GM21515 (cell line): ENCODE results near the gene TSGA10IP.
"Not testable (repeated sequence)": the region's sequence is repeated elsewhere in the genome, so short reads cannot be mapped to it uniquely, and the experiment has no call there.

Experiments used
- ATAC-seq: cut with Tn5 transposase; IDR thresholded peaks from one replicate; pipeline ENCODE4 v1.9.1; 2021; ENCODE audit not compliant: unreplicated experiment

The TSGA10IP gene

DNA sequence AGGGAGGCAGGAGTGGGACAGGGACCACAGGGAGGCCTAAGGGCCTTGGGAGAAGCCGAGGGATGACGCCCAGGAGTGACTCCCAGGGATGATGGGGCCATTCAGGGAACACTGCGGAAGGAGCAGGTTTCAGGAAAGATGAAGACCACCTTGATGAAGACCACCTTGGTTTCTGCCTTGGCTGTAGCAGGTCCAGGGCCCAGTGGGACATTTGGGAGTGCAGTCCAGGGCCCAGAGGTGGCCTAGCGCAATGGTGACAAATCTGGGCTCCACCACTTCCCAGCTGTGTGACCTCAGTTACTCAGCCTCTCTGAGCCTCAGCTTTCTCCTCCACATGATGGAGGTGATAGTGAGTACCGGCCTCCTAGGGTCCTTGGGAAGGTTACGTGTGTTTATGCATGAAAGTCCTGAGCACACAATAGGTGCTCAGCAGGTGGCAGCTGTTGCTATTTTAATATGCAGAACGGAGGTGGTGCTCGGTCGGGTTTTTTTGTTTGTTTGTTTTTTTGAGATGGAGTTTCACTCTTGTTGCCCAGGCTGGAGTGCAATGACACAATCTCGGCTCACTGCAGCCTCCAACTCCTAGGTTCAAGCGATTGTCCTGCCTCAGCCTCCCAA lies 770 bp downstream of the TSGA10IP start:
- no peak for ATAC-seq

DNA sequence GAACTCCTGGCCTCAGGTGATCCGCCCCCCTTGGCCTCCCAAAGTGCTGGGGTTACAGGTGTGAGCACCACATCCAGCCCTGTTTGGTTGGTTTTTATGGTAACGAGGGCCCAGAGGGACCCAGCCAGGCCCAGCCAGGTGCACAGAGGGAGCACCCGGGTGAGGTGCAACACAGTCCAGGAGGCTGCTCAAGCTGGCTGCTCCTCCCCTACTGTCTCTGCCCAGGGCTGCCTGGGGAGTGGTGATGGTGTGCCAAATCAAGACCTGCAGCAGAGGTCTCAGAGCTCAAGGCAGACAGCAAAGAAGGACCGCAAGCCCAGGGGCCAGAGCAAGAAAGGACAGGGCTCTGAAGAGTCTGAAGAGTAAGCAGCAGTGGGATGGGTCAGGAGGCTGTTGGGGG lies 1.4 kb downstream of the TSGA10IP start:
- no peak for ATAC-seq

DNA sequence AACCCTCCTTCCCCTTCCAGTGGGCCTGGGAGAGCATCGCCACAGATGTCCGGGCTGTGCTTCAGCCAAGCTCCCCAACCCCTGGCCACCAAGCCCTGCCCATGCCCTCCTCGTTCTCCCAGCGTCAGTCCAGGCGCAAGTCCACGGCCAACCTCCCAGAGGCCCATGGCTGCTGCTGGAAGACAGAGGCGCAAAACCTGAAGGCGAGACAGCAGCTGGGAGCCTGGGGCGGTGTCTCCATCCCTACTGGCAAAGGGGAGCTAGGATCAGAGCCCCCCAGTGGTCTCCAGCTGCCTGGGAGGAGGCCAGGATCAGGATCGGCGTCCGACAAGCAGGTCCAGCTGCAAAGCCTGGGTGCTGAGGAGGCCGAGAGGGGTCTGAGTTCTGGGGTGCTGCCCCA lies 1.9 kb downstream of the TSGA10IP start:
- ATAC-seq, result no peak

DNA sequence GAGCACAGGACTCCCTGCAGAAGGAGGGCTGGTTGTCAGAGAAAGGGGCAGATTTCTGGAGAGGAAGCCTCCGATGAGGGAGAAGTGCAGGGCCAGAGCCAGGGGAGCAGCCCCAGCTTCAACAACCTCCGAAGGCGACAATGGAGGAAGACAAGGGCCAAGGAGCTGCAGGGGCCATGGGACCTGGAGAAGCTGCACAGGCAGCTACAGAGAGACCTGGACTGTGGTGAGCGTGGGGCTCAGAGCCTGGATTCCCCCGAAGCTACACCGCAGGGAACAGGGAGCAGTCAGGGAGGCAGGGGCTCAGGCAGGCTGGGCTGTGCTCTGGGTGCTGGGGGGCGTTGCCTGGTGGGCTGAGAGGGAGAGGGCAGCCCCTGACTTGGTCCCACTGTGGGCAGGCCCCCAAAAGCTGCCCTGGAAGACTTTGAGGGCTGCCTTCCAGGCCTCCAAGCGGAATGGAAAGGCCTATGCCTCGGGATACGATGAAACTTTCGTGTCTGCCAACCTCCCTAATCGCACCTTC lies 2.4 kb downstream of the TSGA10IP start:
- ATAC-seq, result no peak

DNA sequence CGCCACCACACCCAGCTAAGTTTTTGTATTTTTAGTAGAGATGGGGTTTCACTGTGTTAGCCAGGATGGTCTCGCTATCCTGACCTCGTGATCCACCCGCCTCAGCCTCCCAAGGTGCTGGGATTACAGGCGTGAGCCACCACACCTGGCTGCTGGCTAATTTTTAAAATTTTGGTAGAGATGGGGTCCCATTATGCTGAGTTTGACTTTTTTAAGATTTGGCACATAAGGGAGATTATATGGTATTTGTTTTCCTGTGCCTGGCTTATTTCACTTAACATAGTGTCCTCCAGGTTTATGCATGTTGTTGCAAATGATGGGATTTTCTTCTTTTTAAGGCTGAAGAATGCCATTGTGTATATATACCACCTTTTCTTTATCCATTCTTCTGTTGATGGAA lies 5.4 kb downstream of the TSGA10IP start:
- not testable (repeated sequence) for ATAC-seq

DNA sequence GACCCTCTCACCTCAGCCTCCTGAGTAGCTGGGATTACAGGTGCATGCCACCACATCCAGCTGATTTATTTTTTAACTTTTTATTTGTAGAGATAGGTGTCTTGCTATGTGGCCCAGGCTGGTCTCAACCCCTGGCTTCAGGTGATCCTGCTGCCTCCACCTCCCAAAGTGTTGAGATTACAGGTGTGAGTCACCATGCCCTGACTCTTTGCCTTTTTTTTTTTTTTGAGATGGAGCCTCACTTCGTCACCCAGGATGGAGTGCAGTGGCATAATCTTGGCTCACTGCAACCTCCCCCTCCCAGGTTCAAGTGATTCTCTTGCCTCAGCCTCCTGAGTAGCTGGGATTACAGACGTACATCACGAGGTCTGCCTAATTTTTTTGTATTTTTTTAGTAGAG lies 6.4 kb downstream of the TSGA10IP start:
- ATAC-seq, result not testable (repeated sequence)

DNA sequence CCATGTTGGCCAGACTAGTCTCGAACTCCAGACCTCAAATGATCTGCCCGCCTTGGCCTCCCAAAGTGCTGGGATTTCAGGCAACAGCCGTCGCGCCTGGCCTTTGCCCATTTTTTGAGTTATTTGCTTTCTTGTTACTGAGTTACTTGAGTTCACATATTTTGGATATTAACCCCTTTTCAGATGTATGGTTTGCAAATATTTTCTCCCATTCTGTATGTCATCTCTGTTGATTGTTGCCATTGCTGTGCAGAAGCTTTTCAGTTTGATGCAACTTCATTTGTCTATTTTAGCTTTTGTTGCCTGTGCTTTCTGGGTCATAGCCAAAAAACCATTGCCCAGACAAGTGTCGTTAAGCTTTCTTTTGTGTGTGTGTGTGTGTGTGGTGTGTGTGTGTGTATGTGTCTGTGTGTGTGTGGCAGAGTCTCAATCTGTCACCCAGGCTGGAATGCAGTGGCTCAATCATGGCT lies 6.8 kb downstream of the TSGA10IP start:
- no peak for ATAC-seq

DNA sequence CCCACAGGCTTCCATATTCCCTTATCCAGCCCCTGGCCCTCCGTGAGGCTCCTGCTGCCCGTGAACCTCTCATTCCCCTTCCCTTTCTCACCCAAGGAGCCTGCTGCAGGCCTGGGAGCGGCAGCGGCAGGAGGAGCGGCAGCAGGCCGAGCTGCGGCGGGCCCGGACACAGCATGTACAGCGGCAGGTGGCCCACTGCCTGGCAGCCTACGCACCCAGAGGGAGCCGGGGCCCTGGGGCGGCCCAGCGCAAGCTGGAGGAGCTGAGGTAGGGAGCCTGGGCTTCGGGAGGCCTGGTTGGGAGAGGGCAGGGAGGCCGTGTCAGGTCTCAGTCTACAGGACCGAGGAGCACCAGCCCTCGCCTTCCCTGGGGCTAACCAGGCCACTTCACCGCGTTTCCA lies 8.2 kb downstream of the TSGA10IP start:
- ATAC-seq, result no peak

DNA sequence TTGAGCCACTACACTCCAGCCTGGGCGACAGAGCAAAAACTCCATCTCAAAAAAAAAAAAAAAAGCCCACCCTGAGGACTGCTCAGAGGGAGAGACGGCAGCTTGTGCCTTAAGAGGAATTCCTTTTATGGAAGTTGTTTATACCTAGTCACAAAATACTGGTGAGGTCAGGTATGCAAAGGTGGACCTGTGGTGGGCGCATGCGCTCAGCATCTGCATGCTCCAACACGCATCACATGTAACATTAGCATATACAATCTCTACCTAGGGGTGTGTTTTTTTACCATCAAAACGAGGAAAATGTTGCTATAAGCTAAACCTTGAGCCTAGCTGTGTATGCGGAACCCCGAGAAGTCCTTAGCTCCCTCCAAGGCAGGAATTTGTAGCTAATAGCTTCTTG lies 9.5 kb downstream of the TSGA10IP start:
- no peak for ATAC-seq

DNA sequence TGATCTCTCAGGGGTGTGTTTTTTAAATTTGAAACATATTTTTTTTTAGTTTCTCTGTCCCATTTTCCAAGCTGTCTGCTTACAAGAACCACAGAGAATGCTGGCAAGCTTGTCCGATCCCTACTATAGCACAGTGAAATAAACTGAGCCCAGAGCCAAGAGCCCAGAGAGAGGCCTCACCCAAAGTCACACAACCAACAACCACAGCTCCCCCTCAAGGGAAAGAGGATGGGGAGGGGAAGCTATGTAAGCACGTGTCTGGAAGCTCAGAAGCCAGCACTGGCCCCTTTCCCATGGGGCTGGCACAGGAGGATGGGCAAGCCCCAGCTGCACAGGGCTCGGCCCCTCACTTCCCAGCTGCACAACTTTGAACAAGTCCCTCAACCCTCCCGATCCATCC lies 13.0 kb downstream of the TSGA10IP start:
- ATAC-seq, result no peak

DNA sequence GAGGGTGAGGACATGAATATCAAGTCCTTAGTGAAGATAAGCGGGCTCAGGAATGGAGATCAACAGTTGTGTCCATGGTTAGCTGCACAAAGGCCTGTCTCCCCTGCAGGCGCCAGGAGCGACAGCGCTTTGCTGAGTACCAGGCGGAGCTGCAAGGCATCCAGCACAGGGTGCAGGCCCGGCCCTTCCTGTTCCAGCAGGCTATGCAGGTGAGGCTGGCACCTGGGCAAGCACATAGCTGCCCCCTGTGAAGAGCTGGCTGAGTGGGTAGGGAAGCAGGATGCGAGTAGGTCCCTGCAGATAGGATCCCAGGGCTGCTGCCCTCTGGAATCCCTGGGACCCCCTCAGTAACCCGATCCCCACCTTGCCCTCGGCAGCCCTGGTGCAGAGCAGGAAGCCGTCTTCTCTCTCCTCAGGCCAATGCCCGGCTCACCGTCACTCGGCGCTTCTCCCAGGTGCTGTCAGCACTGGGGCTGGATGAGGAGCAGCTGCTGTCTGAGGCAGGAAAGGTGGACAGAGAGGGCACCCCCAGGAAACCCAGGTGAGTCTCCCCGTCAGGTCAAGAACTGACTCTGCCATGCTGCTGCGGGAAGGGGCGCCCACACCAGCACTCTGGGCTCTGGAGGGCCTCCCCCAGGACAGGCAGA lies 13.6 kb downstream of the TSGA10IP start:
- no peak for ATAC-seq

DNA sequence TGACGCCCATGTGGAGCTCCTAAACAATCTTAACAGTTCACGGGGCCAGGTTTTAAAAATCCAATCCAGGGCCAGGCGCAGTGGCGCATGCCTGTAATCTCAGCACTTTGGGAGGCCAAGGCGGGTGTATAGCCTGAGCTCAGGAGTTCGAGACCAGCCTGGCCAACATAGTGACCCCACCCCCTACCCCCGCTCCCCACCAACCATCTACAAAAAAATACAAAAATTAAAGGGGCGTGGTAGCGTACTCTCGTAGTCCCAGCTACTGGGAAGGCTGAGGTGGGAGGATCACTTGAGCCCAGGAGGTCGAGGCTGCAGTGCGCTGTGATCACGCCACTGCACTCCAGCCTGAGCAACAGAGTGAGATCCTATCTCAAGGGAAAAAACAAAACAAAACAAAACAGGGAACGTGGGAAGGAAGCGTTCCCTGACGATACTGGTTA lies 15.6 kb downstream of the TSGA10IP start:
- no peak for ATAC-seq

DNA sequence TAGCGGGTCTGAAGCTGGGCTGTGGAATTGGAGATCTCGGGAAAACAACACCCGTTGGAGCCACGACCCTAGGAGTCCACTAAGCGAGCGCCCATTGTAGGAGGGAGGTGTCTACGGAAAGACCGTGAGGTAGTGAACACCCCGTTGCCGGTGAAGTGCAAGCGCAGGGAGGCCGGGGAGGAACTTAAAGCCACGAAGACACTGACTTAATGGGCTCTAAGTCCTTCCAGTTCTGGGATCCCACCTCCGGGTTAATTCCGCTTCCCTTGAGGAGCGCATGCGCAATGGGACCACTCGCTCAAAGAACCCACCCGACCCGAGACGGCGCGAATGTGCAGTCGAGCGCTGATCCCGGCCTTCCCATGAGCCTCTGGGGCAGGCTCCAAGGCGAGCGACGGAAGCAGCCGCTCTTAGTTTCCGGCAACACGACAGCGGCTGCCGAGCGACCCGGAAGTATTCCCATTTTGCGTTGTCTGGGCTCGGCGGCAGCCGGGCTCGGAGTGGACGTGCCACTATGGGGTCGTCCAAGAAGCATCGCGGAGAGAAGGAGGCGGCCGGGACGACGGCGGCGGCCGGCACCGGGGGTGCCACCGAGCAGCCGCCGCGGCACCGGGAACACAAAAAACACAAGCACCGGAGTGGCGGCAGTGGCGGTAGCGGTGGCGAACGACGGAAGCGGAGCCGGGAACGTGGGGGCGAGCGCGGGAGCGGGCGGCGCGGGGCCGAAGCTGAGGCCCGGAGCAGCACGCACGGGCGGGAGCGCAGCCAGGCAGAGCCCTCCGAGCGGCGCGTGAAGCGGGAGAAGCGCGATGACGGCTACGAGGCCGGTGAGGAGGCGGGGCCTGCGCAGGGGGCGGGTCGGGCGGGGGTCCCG lies 16.2 kb downstream of the TSGA10IP start, which contains the start of gene SART1:
Gene SART1 (plus strand): TSS at position 468 of the 874 bp plus-strand sequence. CDS start 47 bp downstream, at position 515.
- ATAC-seq, result peak; percentile 73

DNA sequence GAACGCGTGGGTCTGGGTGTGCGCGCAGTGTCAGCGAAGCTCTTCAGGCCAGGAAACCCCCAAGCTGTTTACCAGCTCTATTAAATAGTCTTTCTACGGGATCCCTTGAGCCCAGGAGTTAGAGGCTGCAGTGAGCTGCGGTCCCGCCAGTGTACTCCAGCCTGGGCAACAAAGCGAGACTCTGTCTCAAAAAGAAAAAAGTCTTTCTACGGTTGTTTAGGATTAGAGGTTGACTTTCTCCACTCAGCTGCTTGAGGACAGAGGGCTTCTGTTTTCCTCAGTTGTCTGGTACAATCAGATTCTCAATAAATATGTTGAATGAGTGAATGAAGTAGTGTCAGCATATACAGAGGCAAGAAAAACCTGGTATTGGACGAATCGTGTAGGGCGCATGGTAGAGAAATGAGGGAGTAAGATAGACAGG lies 16.9 kb downstream of the TSGA10IP start:
- no peak for ATAC-seq

DNA sequence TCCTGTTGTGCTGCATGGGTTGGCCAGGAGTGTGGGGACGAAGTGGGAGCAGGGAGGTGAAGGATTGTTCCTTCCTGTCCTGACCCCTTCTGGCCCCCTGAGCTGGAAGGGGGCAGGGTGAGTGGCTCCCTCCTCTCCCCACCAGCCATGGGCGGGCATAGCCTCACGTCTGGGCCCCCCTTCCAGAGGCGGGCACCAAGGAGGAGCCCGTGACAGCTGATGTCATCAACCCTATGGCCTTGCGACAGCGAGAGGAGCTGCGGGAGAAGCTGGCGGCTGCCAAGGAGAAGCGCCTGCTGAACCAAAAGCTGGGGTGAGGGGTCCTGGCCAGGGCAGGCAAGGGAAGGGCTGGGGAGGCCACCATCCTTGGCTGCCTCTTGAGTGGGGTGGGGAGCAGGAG lies 19.6 kb downstream of the TSGA10IP start:
- ATAC-seq, result no peak

DNA sequence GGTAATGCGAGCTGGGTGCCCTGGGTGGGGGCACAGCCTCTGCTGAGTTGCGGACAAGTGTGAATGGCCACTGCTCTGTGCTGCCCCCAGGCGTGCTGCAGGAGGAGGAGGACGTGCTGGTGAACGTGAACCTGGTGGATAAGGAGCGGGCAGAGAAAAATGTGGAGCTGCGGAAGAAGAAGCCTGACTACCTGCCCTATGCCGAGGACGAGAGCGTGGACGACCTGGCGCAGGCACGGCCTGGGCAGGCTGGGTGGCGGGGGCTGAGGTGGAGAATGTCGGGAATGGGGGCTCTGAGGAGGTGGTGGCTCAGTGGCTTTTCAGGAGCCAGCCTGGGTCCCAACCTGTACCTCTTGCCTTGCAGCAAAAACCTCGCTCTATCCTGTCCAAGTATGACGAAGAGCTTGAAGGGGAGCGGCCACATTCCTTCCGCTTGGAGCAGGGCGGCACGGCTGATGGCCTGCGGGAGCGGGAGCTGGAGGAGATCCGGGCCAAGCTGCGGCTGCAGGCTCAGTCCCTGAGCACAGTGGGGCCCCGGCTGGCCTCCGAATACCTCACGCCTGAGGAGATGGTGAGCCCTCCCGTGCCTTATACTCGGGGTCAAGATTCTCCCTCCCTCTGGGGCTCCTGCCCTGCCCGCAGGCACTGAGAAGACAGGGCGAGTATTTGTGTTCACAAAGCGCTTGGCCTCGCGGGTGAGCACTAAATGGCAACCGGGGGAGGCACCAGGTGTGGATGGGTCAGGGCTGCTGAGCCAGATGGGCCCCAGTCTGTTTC lies 20.9 kb downstream of the TSGA10IP start:
- no peak for ATAC-seq

DNA sequence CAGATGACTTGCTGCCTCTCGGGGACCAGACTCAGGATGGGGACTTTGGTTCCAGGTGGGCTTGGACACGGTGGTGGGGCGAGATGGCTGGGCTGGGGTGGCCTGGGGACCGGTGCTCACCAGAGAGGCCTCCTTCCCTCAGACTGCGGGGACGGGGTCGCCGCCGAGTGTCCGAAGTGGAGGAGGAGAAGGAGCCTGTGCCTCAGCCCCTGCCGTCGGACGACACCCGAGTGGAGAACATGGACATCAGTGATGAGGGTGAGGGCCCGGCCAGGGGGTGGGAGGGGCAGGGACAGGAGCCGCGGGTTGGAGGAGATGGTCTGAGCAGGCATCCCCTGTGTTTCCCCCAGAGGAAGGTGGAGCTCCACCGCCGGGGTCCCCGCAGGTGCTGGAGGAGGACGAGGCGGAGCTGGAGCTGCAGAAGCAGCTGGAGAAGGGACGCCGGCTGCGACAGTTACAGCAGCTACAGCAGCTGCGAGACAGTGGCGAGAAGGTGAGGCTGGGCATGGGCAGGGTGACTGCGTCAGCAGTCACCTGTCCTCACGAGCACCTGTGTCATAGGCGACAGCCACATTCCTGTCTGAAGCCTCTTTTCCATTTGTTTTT lies 22.2 kb downstream of the TSGA10IP start:
- no peak for ATAC-seq

DNA sequence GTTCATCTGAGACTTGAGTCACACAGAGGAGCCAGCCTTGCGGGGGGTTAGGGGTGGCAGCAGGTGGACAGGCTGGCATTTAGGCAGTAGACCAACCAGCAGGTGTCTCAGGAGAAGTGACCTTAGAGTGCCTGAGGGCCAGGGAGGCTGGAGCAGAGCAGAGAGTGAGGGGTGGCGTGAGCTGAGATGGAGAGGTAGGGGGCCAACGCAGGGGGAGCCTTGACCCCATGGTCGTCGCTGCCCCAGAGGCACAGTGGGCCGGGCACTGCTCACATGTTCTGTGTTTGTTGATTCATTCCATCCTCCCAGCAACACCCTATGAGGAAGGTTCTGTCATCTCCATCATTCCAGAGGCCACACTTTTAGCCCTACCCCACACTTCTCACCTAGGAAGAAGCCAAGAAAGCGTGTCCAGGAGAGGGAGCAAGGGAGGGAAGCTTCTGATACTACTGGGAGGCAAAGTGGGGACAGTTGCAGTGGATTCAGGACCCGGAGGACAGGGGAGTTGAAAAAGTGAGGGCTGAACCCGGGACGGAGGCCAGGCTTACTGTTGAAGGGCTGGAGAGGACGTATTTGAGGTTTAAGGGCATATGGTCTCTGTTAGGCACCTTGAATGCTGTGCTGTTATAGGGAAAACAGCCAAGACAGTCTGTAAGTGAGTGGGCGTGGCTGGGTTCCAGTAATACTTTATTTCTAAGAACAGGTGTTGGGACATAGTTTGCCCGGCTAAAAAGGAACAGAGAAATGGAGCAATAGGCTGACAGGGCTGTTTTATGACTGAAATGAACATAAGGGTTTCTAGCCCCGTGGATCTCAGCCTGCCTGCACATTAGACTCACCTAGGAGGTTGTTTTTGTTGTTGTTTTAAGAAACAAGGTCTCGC lies 23.6 kb downstream of the TSGA10IP start:
- ATAC-seq, result no peak

DNA sequence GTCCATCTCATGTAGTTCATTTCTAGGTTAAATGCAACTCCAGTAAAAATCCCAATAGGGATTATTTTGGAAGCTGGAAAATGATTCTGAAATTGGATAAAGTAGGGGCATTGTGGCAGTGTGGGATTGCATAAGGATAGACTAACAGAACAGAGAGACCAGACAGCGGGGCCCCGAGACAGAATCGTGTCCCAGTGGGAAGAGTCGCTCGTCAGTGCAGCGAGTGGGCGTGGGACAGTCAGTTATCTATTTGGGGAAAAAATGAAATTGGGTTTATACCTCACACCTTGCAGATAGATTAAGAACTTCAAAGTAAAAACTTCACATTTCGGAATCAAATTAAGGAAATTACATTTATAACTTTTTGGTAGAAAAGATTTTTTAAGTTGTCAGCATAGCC lies 26.8 kb downstream of the TSGA10IP start:
- no peak for ATAC-seq
